Fibroblast of lung (primary cell): Measurements from ENCODE around the gene DZIP1L.

Experiments
- CTCF ChIP-seq, 2 donors: IDR thresholded peaks in 1 of 2; conservative IDR thresholded peaks in 1 of 2; 1 replicate in 1 of 2; 2 replicates in 1 of 2; pipeline ENCODE4 v1.5.1; 2011 to 2012; ENCODE audit warnings: low read length in 2 of 2, control low read depth in 1 of 2, inconsistent platforms in 1 of 2, low read depth in 1 of 2, mild to moderate bottlenecking in 1 of 2
- EZH2 ChIP-seq: IDR thresholded peaks from 2 replicates; pipeline ENCODE4 v1.5.1; 2012; ENCODE audit warnings: low read length, control low read depth, mild to moderate bottlenecking; ENCODE audit errors: missing control alignments

GRCh38 chr3:138027821-138028220, 87.6 kb downstream of the DZIP1L start:
- no peak for TF ChIP-seq EZH2
- TF ChIP-seq CTCF (conservative IDR thresholded peaks at IDR 0.05 in 1 of 2, IDR thresholded peaks at IDR 0.05 in 1 of 2; ENCODE audit: low read depth in 1 of 2, low read length in 2 of 2): no peak
